Muscle layer of colon (tissue), 2 donors: ENCODE results near the gene SLC1A1.

ENCODE experiments used
- H3K27ac ChIP-seq: one replicate; pipeline ENCODE4 v1.7.0; 2013; ENCODE audit warnings: low read depth, mild to moderate bottlenecking, low read length, moderate library complexity
- H3K27me3 ChIP-seq, 2 donors: one replicate each; pipeline ENCODE4 v1.7.0; 2013; ENCODE audit warnings: low read length in 2 of 2, mild to moderate bottlenecking in 2 of 2; ENCODE audit not compliant: insufficient read depth in 2 of 2, control insufficient read depth in 1 of 2
- H3K36me3 ChIP-seq: one replicate; pipeline ENCODE4 v1.7.0; 2013; ENCODE audit warnings: mild to moderate bottlenecking, low read length; ENCODE audit not compliant: insufficient read depth
- H3K4me1 ChIP-seq: one replicate; pipeline ENCODE4 v1.7.0; 2013; ENCODE audit warnings: mild to moderate bottlenecking, low read length; ENCODE audit not compliant: insufficient read depth
- H3K4me3 ChIP-seq, 2 donors: one replicate each; pipeline ENCODE4 v1.7.0; 2013; ENCODE audit warnings: low read length in 2 of 2, low read depth in 1 of 2, mild to moderate bottlenecking in 1 of 2, moderate library complexity in 1 of 2
- H3K9ac ChIP-seq: one replicate; pipeline ENCODE4 v1.7.0; 2013; ENCODE audit warnings: low read length
- H3K9me3 ChIP-seq: one replicate; pipeline ENCODE4 v1.7.0; 2013; ENCODE audit warnings: mild to moderate bottlenecking, low read length
- donor health status: abdominal sarcoma.
- donor health status: Adenocarcinoma of cecum.

Gene SLC1A1

GRCh38 chr9:4506490-4506889 is 16.2 kb downstream of the SLC1A1 start:
- Histone ChIP-seq H3K9me3 (no peaks in the 10 kb centered on the region), H3K36me3 (no peaks in the 10 kb centered on the region), H3K9ac (no peak overlapping the region), H3K27ac (no peak overlapping the region), H3K4me1 (peaks cover 15% of the 10 kb centered on the region), H3K27me3 (no peaks in the 10 kb centered on the region), H3K4me3 (no peak overlapping the region)

GRCh38 chr9:4507306-4508130 is 17.2 kb downstream of the SLC1A1 start:
- Histone ChIP-seq H3K27ac (no peak overlapping the region), H3K4me3 (no peak overlapping the region), H3K9me3 (no peaks in the 10 kb centered on the region), H3K4me1 (peaks cover 15% of the 10 kb centered on the region), H3K9ac (no peak overlapping the region), H3K36me3 (no peaks in the 10 kb centered on the region), H3K27me3 (no peaks in the 10 kb centered on the region)

GRCh38 chr9:4508246-4508906 is 18.1 kb downstream of the SLC1A1 start:
- no peak overlapping the region for H3K9ac ChIP-seq
- no peaks in the 10 kb centered on the region for H3K27me3 ChIP-seq
- H3K27ac ChIP-seq, result no peak overlapping the region
- no peaks in the 10 kb centered on the region for H3K36me3 ChIP-seq
- H3K4me3 ChIP-seq, result no peak overlapping the region
- H3K9me3 ChIP-seq, result no peaks in the 10 kb centered on the region
- H3K4me1 ChIP-seq, result peaks cover 15% of the 10 kb centered on the region

GRCh38 chr9:4508907-4509589 is 18.8 kb downstream of the SLC1A1 start:
- no peaks in the 10 kb centered on the region for H3K27me3 ChIP-seq
- H3K27ac ChIP-seq, result no peak overlapping the region
- H3K4me3 ChIP-seq, result no peak overlapping the region
- no peak overlapping the region for H3K9ac ChIP-seq
- H3K36me3 ChIP-seq, result no peaks in the 10 kb centered on the region
- peaks cover 15% of the 10 kb centered on the region for H3K4me1 ChIP-seq
- no peaks in the 10 kb centered on the region for H3K9me3 ChIP-seq

- no peaks in the 10 kb centered on the region for H3K36me3 ChIP-seq
- no peaks in the 10 kb centered on the region for H3K9me3 ChIP-seq
- H3K4me1 ChIP-seq, result peaks cover 15% of the 10 kb centered on the region
- no peak overlapping the region for H3K4me3 ChIP-seq
- no peak overlapping the region for H3K27ac ChIP-seq
- no peak overlapping the region for H3K9ac ChIP-seq
- H3K27me3 ChIP-seq, result no peaks in the 10 kb centered on the region
These were observed 19.3 kb downstream of the SLC1A1 start for GRCh38 chr9:4509590-4509984.

GRCh38 chr9:4510546-4511322 is 20.5 kb downstream of the SLC1A1 start:
- H3K27ac ChIP-seq, result no peak overlapping the region
- H3K4me1 ChIP-seq, result peaks cover 19% of the 10 kb centered on the region
- H3K9ac ChIP-seq, result no peak overlapping the region
- no peak overlapping the region for H3K4me3 ChIP-seq
- H3K9me3 ChIP-seq, result no peaks in the 10 kb centered on the region
- no peaks in the 10 kb centered on the region for H3K27me3 ChIP-seq
- no peaks in the 10 kb centered on the region for H3K36me3 ChIP-seq

- Histone ChIP-seq H3K36me3 (no peaks in the 10 kb centered on the region), H3K9me3 (no peaks in the 10 kb centered on the region), H3K4me3 (no peak overlapping the region), H3K27ac (no peak overlapping the region), H3K27me3 (no peaks in the 10 kb centered on the region), H3K4me1 (peaks cover 25% of the 10 kb centered on the region), H3K9ac (no peak overlapping the region)
These were observed 24.2 kb downstream of the SLC1A1 start for GRCh38 chr9:4514252-4515128.

GRCh38 chr9:4515958-4516375 is 25.7 kb downstream of the SLC1A1 start:
- peak overlapping the region; percentile 32 for H3K9ac ChIP-seq
- H3K4me1 ChIP-seq, result peaks cover 25% of the 10 kb centered on the region
- H3K9me3 ChIP-seq, result no peaks in the 10 kb centered on the region
- no peaks in the 10 kb centered on the region for H3K27me3 ChIP-seq
- peak overlapping the region; percentile 56 for H3K27ac ChIP-seq
- H3K4me3 ChIP-seq, result no peak overlapping the region
- no peaks in the 10 kb centered on the region for H3K36me3 ChIP-seq

- H3K27ac ChIP-seq, result no peak overlapping the region
- H3K9ac ChIP-seq, result no peak overlapping the region
- H3K4me3 ChIP-seq, result no peak overlapping the region
- peaks cover 25% of the 10 kb centered on the region for H3K4me1 ChIP-seq
- H3K9me3 ChIP-seq, result no peaks in the 10 kb centered on the region
- no peaks in the 10 kb centered on the region for H3K36me3 ChIP-seq
- H3K27me3 ChIP-seq, result no peaks in the 10 kb centered on the region
These were observed 27.0 kb downstream of the SLC1A1 start for GRCh38 chr9:4517274-4517673.

- Histone ChIP-seq H3K4me1 (peaks cover 25% of the 10 kb centered on the region), H3K4me3 (no peak overlapping the region), H3K27me3 (no peaks in the 10 kb centered on the region), H3K9me3 (no peaks in the 10 kb centered on the region), H3K9ac (no peak overlapping the region), H3K27ac (no peak overlapping the region), H3K36me3 (no peaks in the 10 kb centered on the region)
These were observed 29.3 kb downstream of the SLC1A1 start for GRCh38 chr9:4519604-4520003.
